ENCODE results near the gene CDKN2B-AS1. TPM values are rescaled to one million over a fixed set of nuclear protein-coding genes. Genes with fewer than 3 reads are reported as not detected.
A peak's percentile ranks its signal among the peaks of the same experiment; 100 is the strongest.

The CDKN2B-AS1 gene
- total and polyA plus RNA-seq, 2 experiments from 2014 or later, result 0.27 to 0.68 TPM

DNA sequence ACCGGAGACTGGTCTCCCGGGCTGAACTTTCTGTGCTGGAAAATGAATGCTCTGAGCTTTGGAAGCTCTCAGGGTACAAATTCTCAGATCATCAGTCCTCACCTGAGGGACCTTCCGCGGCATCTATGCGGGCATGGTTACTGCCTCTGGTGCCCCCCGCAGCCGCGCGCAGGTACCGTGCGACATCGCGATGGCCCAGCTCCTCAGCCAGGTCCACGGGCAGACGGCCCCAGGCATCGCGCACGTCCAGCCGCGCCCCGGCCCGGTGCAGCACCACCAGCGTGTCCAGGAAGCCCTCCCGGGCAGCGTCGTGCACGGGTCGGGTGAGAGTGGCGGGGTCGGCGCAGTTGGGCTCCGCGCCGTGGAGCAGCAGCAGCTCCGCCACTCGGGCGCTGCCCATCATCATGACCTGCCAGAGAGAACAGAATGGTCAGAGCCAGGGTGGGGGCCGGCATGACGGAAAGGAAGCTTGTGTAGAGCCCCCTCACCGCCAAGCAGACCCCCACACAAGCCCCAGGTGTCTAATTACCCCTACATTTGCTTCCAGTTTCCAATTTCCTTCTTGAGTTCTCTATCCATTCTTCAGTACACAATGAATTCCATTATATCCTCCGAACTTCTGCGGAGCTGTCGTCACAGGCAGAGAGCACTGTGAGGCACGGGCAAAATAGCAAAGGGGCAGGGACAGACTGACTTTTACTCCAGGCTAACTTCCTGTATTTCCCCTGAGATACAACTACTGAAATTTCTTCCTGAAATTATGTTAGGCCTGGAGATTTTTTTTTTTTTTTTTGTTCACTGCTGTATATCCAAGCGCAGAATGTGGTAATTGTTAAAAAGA is 23.6 kb upstream of the CDKN2B-AS1 start:
- peaks cover 3% of the 10 kb centered on the region for H3K9me2 ChIP-seq (replicated peaks; ENCODE audit: insufficient read depth)
- H3K27ac ChIP-seq, result no peak overlapping the region
- peaks cover 10% of the 10 kb centered on the region for H3K4me1 ChIP-seq (ENCODE audit: insufficient read depth)
- 7% methylated on average over 33 of the region's 45 CpGs for WGBS (ENCODE audit: low lambda C conversion rate, missing lambda C conversion rate)
- no peaks in the 10 kb centered on the region for H3K79me2 ChIP-seq
- no peak overlapping the region for H2AFZ ChIP-seq
- TF ChIP-seq EZH2phosphoT487 (IDR thresholded peaks at IDR 0.05; ENCODE audit: low read depth, severe bottlenecking, unreplicated experiment) (peak; percentile 53), CTCF (IDR thresholded peaks at IDR 0.05; ENCODE audit: poor library complexity) (no peak), EZH2 (IDR thresholded peaks at IDR 0.05; ENCODE audit: borderline replicate concordance) (peak; percentile 99)
- no peaks in the 10 kb centered on the region for H3K36me3 ChIP-seq (replicated peaks; ENCODE audit: insufficient read depth, low read depth)
- H3K9me3 ChIP-seq (ENCODE audit: low read depth), result no peaks in the 10 kb centered on the region
- peak; percentile 3 for DNase-seq (ENCODE audit: low spot score)
- peak overlapping the region; percentile 51 for H3K4me2 ChIP-seq
- H3K4me3 ChIP-seq, result no peak overlapping the region
- H4K20me1 ChIP-seq (ENCODE audit: insufficient read depth, poor library complexity, severe bottlenecking), result no peaks in the 10 kb centered on the region
- peaks cover 100% of the 10 kb centered on the region for H3K27me3 ChIP-seq

GRCh38 chr9:21972361-21972760 is 22.2 kb upstream of the CDKN2B-AS1 start:
- H2AFZ ChIP-seq, result no peak overlapping the region
- no peaks in the 10 kb centered on the region for H3K36me3 ChIP-seq (replicated peaks; ENCODE audit: insufficient read depth, low read depth)
- no peaks in the 10 kb centered on the region for H3K79me2 ChIP-seq
- H3K4me3 ChIP-seq, result no peak overlapping the region
- DNase-seq (ENCODE audit: low spot score), result no peak
- peaks cover 2% of the 10 kb centered on the region for H3K9me2 ChIP-seq (replicated peaks; ENCODE audit: insufficient read depth)
- H3K4me2 ChIP-seq, result no peak overlapping the region
- H3K9me3 ChIP-seq (ENCODE audit: low read depth), result no peaks in the 10 kb centered on the region
- peak; percentile 55 for TF ChIP-seq EZH2 (IDR thresholded peaks at IDR 0.05; ENCODE audit: borderline replicate concordance)
- TF ChIP-seq CTCF (IDR thresholded peaks at IDR 0.05; ENCODE audit: poor library complexity), result no peak
- TF ChIP-seq EZH2phosphoT487 (IDR thresholded peaks at IDR 0.05; ENCODE audit: low read depth, severe bottlenecking, unreplicated experiment), result no peak
- peaks cover 10% of the 10 kb centered on the region for H3K4me1 ChIP-seq (ENCODE audit: insufficient read depth)
- no peak overlapping the region for H3K27ac ChIP-seq
- peaks cover 100% of the 10 kb centered on the region for H3K27me3 ChIP-seq
- no peaks in the 10 kb centered on the region for H4K20me1 ChIP-seq (ENCODE audit: insufficient read depth, poor library complexity, severe bottlenecking)

- peak; percentile 22 for TF ChIP-seq EZH2phosphoT487 (IDR thresholded peaks at IDR 0.05; ENCODE audit: low read depth, severe bottlenecking, unreplicated experiment)
- TF ChIP-seq EZH2 (IDR thresholded peaks at IDR 0.05; ENCODE audit: borderline replicate concordance), result no peak
- Histone ChIP-seq H4K20me1 (ENCODE audit: insufficient read depth, poor library complexity, severe bottlenecking) (no peaks in the 10 kb centered on the region), H3K27me3 (peaks cover 98% of the 10 kb centered on the region), H3K4me3 (peak overlapping the region; percentile 24), H3K9me3 (ENCODE audit: low read depth) (no peaks in the 10 kb centered on the region), H3K79me2 (no peaks in the 10 kb centered on the region), H3K36me3 (replicated peaks; ENCODE audit: insufficient read depth, low read depth) (no peaks in the 10 kb centered on the region), H3K27ac (no peak overlapping the region), H3K4me2 (peak overlapping the region; percentile 96), H2AFZ (peak overlapping the region; percentile 77), H3K9me2 (replicated peaks; ENCODE audit: insufficient read depth) (no peaks in the 10 kb centered on the region), H3K4me1 (ENCODE audit: insufficient read depth) (peaks cover 10% of the 10 kb centered on the region)
- 2% methylated on average over 11 of the region's 21 CpGs for WGBS (ENCODE audit: low lambda C conversion rate, missing lambda C conversion rate)
- no peak for DNase-seq (ENCODE audit: low spot score)
Measured at GRCh38 chr9:21974343-21974721, 20.3 kb upstream of the CDKN2B-AS1 start.

GRCh38 chr9:21974722-21975409 is 19.7 kb upstream of the CDKN2B-AS1 start:
- peak overlapping the region; percentile 77 for H2AFZ ChIP-seq
- peak; percentile 50 for DNase-seq (ENCODE audit: low spot score)

More at GRCh38 chr9:21974722-21975409, 19.7 kb upstream of the CDKN2B-AS1 start:
- H3K36me3 ChIP-seq (replicated peaks; ENCODE audit: insufficient read depth, low read depth), result no peaks in the 10 kb centered on the region
- no peak overlapping the region for H3K27ac ChIP-seq
- WGBS (ENCODE audit: low lambda C conversion rate, missing lambda C conversion rate), result 2% methylated on average over 28 of the region's 51 CpGs
- TF ChIP-seq EZH2 (IDR thresholded peaks at IDR 0.05; ENCODE audit: borderline replicate concordance), result peak; percentile 98
- TF ChIP-seq EZH2phosphoT487 (IDR thresholded peaks at IDR 0.05; ENCODE audit: low read depth, severe bottlenecking, unreplicated experiment), result peak; percentile 14
- TF ChIP-seq CTCF (IDR thresholded peaks at IDR 0.05; ENCODE audit: poor library complexity), result no peak
- no peaks in the 10 kb centered on the region for H3K79me2 ChIP-seq
- H3K4me3 ChIP-seq, result peak overlapping the region; percentile 24
- no peaks in the 10 kb centered on the region for H3K9me3 ChIP-seq (ENCODE audit: low read depth)
- peak overlapping the region; percentile 96 for H3K4me2 ChIP-seq
- H3K9me2 ChIP-seq (replicated peaks; ENCODE audit: insufficient read depth), result no peaks in the 10 kb centered on the region
- no peaks in the 10 kb centered on the region for H4K20me1 ChIP-seq (ENCODE audit: insufficient read depth, poor library complexity, severe bottlenecking)
- peaks cover 10% of the 10 kb centered on the region for H3K4me1 ChIP-seq (ENCODE audit: insufficient read depth)
- peaks cover 98% of the 10 kb centered on the region for H3K27me3 ChIP-seq
